ENCODE results near the gene ITGA6. TPM values are rescaled to one million over a fixed set of nuclear protein-coding genes. Genes with fewer than 3 reads are reported as not detected.
"Not testable (repeated sequence)": the region's sequence is repeated elsewhere in the genome, so short reads cannot be mapped to it uniquely, and the experiment has no call there.

The ITGA6 gene
- total RNA-seq, 4 donors from 2014 or later, result 29.9 to 46.5 (median 36.6) TPM

DNA sequence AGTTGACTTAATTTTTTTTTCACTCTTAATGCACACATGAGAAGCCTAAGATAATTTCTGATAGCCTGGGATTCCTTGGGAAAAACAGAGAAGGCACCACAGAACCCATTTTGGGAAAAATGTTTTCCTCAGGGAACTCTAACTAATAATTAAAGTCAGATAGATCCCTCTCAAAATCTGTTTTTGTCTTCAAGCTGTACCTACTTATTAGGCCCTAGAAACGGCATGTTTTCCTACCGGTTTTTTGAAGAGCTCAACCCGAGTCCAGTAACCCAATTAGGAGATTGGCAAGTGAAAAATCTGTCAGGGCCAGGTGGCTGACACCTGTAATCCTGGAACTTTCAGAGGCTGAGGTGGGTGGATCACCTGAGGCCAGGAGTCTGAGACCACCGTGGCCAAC, 112.4 kb downstream of the ITGA6 start:
- no peak overlapping the region for H3K27ac ChIP-seq (replicated peaks in 1 of 4)
- DNase-seq (ENCODE audit: extremely low spot score), result no peak
- H3K9me3 ChIP-seq, result no peaks in the 10 kb centered on the region
- no peaks in the 10 kb centered on the region for H3K36me3 ChIP-seq
- H3K27me3 ChIP-seq, result no peaks in the 10 kb centered on the region
- WGBS, result 80% methylated on average over 4 of the region's 4 CpGs
- TF ChIP-seq POLR2A (IDR thresholded peaks at IDR 0.05; ENCODE audit: low read depth), result no peak
- no peak for TF ChIP-seq POLR2AphosphoS5 (IDR thresholded peaks at IDR 0.05)
- TF ChIP-seq, protein P1, sequence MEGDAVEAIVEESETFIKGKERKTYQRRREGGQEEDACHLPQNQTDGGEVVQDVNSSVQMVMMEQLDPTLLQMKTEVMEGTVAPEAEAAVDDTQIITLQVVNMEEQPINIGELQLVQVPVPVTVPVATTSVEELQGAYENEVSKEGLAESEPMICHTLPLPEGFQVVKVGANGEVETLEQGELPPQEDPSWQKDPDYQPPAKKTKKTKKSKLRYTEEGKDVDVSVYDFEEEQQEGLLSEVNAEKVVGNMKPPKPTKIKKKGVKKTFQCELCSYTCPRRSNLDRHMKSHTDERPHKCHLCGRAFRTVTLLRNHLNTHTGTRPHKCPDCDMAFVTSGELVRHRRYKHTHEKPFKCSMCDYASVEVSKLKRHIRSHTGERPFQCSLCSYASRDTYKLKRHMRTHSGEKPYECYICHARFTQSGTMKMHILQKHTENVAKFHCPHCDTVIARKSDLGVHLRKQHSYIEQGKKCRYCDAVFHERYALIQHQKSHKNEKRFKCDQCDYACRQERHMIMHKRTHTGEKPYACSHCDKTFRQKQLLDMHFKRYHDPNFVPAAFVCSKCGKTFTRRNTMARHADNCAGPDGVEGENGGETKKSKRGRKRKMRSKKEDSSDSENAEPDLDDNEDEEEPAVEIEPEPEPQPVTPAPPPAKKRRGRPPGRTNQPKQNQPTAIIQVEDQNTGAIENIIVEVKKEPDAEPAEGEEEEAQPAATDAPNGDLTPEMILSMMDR (IDR thresholded peaks at IDR 0.05), result no peak
- H3K4me3 ChIP-seq, result no peak overlapping the region
- no peaks in the 10 kb centered on the region for H3K4me1 ChIP-seq
- intact Hi-C loops (cut with DNase I), result no loop called here

DNA sequence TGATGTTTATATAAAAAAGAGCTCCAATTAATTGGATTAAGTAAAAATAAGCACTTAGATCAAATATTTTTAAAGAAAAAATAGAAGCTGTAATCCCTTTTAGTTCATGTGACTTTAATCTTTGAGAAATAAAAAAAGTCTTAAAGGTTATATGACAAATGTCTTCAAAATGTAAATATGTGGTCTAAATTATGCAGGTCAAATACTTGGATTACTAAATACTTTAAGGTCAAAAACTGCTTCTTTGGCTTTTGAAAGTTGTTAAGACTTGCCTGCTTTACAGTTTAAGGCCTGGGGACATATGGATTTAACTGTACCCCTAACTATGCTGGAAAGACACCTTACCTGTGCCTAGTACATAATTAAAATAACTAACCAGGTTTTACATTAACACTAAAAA, 113.0 kb downstream of the ITGA6 start:
- Histone ChIP-seq H3K36me3 (no peaks in the 10 kb centered on the region), H3K9me3 (no peaks in the 10 kb centered on the region), H3K27me3 (no peaks in the 10 kb centered on the region), H3K4me1 (no peaks in the 10 kb centered on the region), H3K27ac (replicated peaks in 1 of 4) (no peak overlapping the region), H3K4me3 (no peak overlapping the region)
- no peak for DNase-seq (ENCODE audit: extremely low spot score)
- intact Hi-C loops (cut with DNase I), result no loop called here
- TF ChIP-seq, protein P1 (IDR thresholded peaks at IDR 0.05), result no peak
- TF ChIP-seq EP300 (IDR thresholded peaks at IDR 0.05) (no peak), POLR2A (IDR thresholded peaks at IDR 0.05; ENCODE audit: low read depth) (no peak), POLR2AphosphoS5 (IDR thresholded peaks at IDR 0.05) (no peak)

DNA sequence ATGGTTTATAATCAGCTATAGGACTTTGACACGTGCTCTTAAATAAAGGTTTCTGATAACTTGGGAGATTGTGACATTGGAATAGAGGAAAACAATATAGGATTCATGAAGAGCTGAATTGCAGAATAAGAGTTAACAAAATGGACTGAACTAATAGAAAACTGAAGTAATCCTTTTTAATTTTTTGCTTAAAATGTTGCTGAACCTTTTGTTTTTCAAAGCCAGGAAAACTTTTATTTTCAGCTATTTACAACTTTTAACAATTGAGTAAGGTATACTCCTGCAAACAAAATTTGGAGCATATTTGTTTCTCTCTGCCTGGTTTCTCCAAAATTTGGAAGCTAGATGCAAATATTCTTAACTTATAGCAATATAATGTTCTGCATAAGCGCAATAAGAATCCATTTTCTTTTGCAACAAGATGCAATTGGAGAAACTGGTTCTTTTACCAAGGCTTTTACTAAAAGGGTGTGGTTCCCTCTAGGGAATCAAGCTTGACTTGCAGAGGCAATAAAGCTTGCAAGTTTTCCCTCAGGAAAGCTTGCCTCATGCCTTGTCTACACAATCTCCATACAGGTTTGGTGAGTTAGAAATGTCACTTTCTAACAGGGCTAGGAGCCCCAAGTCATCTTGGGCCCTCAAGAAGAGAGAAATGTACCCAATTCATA, 118.2 kb downstream of the ITGA6 start:
- intact Hi-C loops (cut with DNase I), result no loop called here
- Histone ChIP-seq H3K36me3 (no peaks in the 10 kb centered on the region), H3K9me3 (no peaks in the 10 kb centered on the region), H3K27me3 (no peaks in the 10 kb centered on the region), H3K27ac (replicated peaks in 1 of 4) (no peak overlapping the region), H3K4me1 (no peaks in the 10 kb centered on the region), H3K4me3 (no peak overlapping the region)
- WGBS, result 67% methylated on average over 2 of the region's 2 CpGs
- TF ChIP-seq POLR2A (IDR thresholded peaks at IDR 0.05; ENCODE audit: low read depth) (no peak), EP300 (IDR thresholded peaks at IDR 0.05) (no peak), POLR2AphosphoS5 (IDR thresholded peaks at IDR 0.05) (no peak)
- DNase-seq (ENCODE audit: extremely low spot score), result no peak

DNA sequence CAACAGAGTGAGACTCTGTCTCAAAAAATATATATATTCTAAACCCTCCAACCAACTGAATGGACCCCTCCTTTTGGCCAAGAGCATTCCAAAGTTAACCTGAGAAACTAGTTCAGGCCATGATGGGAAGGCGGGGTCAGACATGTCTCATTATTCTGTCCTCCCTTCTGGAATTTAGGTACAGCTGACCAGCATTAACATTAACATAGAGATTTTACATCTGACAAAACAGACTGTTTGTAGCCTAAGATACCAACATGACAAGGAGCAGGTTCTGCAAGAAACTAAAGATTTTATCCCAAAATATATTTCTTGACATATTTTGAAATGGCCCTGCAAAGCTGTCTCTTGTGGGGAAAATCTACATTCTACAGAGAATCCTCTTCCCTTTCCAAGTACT, 121.7 kb downstream of the ITGA6 start:
- H3K4me1 ChIP-seq, result no peaks in the 10 kb centered on the region
- no peaks in the 10 kb centered on the region for H3K9me3 ChIP-seq
- DNase-seq (ENCODE audit: extremely low spot score), result no peak
- TF ChIP-seq POLR2A (IDR thresholded peaks at IDR 0.05; ENCODE audit: low read depth) (no peak), EP300 (IDR thresholded peaks at IDR 0.05) (no peak), POLR2AphosphoS5 (IDR thresholded peaks at IDR 0.05) (no peak)
- TF ChIP-seq, protein P1 (IDR thresholded peaks at IDR 0.05), result no peak
- intact Hi-C loops (cut with DNase I), result no loop called here
- H3K27ac ChIP-seq (replicated peaks in 1 of 4), result no peak overlapping the region
- no peaks in the 10 kb centered on the region for H3K36me3 ChIP-seq
- no peaks in the 10 kb centered on the region for H3K27me3 ChIP-seq
- H3K4me3 ChIP-seq, result no peak overlapping the region
- 100% methylated on average over 1 of the region's 1 CpG for WGBS

DNA sequence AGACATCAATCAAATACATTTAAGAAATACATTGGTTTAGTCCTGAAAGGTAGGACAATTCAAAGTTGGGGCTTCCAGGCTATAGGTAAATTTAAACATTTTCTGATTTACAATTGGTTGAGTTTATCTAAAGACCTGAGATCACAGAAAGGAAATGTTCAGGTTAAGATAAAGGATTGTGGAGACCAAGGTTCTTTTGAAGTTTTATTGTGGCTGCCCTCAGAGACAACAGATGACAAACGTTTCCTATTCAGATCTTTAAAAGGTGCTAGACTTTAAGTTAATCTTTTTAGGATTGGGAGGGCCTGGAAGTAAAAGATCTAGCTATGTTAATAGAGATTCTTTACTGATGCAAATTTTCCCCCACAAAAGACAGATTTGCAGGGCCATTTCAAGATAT, 122.4 kb downstream of the ITGA6 start:
- H3K36me3 ChIP-seq; H3K4me1 ChIP-seq; H3K27ac ChIP-seq (replicated peaks in 1 of 4); H3K27me3 ChIP-seq; intact Hi-C loops (cut with DNase I); H3K9me3 ChIP-seq; H3K4me3 ChIP-seq; DNase-seq (ENCODE audit: extremely low spot score): not testable (repeated sequence)
- whole genome bisulfite sequencing, result 65% methylated on average over 1 of the region's 1 CpG

DNA sequence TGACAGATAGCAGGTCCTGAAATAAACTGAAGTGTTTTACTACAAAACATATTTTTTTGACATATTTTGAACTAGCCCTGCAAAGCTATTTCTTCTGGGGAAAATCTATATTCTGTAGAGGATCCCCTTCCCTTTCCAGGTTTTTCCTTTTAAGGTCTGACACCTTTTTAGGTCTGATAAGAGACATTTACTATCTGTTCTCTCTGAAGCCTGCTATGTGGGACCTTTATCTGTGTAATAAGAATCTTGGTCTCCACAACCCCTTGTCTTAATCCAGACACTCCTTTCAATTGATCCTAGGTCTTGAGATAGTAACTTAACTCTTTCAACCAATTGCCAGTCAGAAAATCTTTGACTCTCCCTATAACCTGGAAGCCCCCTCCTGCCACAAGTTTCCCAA, 123.0 kb downstream of the ITGA6 start:
- no peak for DNase-seq (ENCODE audit: extremely low spot score)
- Histone ChIP-seq H3K36me3 (no peaks in the 10 kb centered on the region), H3K9me3 (no peaks in the 10 kb centered on the region), H3K4me3 (no peak overlapping the region), H3K27me3 (no peaks in the 10 kb centered on the region), H3K4me1 (peaks cover 0 to 9% (median 7%) of the 10 kb centered on the region in 4 donors), H3K27ac (replicated peaks in 1 of 4) (no peak overlapping the region)
- TF ChIP-seq POLR2AphosphoS5 (IDR thresholded peaks at IDR 0.05), result no peak
- no peak for TF ChIP-seq POLR2A (IDR thresholded peaks at IDR 0.05; ENCODE audit: low read depth)
- TF ChIP-seq EP300 (IDR thresholded peaks at IDR 0.05), result no peak
- TF ChIP-seq, protein P1 (IDR thresholded peaks at IDR 0.05), result no peak
- intact Hi-C loops (cut with DNase I), result no loop called here
